Endometrium (tissue), 2 donors: ENCODE results near the gene OTULIN.

Experiments
- FAIRE-seq: peaks from 2 replicates; lab custom pipeline; 2012; peaks lifted over from hg19 to GRCh38; lab: Jason Lieb, UNC
- donor health status: control.
- donor health status: control.

The OTULIN gene

DNA sequence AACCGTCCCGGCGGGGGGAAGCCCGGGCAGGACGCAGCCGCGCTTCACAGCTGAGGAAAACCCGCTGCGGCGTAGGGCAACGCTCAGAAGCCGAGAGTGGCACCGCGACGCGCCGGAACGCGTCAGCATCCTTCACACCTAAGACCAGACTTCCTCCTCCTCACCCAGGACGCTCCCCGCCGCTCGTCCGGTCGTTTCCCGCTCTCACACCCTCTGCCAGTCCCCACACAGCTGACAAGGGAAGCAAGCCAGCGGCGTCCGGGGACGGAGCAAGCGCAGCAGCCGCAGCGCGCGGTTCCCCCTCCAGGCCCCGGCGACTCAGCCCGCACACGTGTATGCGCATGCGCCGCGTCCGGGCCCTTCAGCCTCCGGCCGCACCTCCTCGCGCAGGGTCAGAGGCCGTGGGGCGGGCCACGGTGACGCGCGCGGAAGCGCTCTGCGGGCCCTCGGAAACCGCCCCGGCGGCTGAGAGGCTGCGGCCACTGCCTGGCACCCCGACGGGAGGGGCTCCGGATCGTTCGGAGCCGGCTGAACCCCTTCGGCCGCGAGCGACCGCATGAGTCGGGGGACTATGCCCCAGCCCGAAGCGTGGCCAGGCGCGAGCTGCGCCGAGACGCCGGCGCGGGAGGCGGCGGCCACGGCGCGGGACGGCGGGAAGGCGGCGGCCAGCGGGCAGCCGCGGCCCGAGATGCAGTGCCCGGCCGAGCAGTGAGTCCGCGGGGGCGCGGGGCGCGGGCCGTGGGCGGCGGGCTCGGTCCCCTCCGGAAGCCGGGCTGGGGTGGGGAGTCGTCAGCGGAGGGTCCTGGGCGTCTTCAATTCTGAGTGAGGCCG, at the start of gene OTULIN:
OTULIN (plus strand) TSS at position 449 of the 831 bp plus-strand sequence; CDS start at position 557, 108 bp downstream.
- no peak for FAIRE-seq

DNA sequence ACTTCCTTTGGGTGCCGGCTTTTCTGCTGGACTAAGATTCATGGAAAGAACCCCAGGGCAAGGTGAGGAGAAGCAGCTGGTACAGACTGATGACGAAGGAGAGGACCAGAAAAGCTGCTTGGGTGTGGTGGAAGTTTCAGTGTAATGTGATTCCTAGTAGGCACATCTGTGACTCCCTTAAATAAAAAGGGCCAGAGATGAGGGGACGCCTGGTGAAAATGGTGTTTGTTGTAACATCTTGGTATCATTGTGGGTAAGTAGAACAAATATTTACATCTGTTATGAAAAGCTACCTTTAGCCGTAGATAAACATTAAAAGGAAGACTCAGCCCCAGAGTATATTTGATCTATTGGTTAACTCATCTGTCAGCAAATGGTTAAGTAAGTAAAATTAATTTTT, 49.2 kb upstream of the OTULIN start:
- FAIRE-seq, result no peak

DNA sequence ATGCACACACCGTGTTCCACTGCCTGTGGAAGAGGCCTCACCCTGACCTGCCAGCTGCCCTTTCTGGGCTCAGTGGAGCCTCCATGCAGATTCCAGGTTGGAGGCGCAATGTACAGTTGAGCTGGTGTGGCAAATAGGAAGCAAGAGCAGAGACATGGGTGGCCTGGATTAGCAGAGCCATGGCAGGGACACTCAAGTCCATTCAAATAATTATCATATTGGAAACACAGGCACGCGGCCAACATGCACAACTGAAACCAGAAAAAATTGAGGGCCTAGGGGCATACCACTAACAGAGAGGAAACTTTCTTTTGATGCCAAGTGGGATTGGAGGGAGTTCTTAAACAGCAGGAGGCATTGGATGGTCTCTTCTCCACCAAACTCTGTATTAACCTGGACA, 47.1 kb upstream of the OTULIN start:
- FAIRE-seq, result no peak

DNA sequence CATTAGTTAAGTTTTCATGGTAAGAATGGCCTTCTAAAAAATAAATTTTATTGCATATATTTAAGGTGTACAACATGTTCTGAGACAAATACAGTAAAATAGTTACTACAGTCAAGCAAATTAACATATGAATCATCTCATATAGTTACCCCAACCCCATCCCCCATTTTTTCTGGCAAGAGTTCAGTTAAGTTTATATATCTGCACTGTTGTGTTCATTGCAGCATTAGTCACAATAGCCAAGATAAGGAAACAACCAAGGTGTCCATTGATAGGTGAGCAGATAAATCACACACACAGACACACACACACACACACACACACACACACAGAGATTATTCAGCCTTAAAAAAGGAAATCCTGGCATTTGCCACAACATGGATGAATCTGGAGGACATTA, 37.2 kb upstream of the OTULIN start:
- FAIRE-seq, result no peak

DNA sequence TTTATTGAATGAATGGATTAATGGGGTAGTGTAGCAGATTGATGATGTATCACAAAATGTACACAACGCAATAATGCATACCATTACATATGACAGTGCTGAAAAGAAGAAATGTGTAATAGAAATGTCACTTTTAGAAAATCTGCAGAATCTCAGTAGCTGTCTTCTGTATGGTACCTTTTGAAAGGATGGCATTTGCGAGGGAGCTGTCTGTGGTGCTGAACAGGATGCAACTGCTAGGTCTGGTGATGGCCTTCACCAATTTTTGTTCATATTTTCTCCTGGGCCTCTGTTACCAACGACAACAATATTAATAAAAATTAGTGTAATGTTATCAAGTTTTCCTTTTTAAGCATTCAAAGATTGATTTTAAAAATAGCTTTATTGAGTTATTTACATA, 36.2 kb upstream of the OTULIN start:
- peak; percentile 60 for FAIRE-seq

DNA sequence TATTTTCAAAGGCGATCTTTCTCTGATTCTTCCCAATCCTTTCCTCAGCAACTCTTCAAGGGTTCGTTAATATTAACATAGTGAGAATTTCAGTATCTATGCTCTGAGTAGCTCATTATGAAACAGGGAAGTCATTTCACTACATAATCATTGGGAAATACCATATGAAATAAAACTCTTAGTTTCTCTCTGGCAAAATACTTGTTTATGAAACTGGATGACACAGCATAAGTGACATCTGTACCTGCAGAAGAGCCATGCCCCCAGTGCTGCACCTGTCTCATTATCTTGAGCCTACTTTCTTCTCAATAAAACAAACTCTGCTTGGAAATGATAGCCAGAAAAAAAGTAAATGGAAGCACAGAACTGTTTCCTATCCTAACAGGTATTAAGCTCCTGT, 33.8 kb upstream of the OTULIN start:
- FAIRE-seq, result no peak

DNA sequence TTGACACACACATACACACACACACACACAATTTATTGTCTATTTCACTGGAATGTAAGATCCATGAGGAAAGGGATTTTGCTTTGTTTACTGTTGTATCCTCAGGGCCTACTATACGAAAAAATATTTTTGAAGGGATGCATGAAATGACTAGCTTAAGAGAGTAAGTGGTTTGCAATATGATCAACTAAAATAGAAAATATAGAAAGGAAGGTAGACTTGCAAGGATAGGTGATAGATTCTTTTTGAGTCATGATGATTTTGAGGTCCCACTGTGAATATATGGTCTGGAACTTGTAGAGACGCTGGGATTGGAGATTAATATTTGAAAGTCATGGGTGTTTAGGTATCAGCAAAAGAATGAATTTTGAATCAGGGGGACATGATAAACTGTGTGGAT, 28.9 kb upstream of the OTULIN start:
- no peak for FAIRE-seq

DNA sequence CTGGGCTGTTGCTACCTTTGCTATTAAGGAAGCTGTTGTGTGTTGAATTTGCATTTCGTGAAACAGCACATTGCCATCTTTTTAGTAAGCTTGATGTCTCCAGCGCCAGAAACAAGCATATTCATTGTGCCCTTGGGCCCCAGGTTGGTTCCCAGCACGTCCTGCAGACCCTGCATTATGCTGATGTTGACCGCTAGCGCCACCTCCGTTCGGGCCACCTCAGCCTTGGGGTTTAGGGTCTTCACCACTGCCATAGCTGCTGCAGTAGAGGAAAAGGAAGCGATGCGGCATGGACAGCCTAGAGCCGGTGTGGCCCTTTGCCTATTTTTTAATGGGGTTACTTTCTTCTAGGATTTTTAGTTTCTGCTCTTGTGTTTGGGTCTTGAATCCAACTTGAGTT, 23.8 kb upstream of the OTULIN start:
- no peak for FAIRE-seq

DNA sequence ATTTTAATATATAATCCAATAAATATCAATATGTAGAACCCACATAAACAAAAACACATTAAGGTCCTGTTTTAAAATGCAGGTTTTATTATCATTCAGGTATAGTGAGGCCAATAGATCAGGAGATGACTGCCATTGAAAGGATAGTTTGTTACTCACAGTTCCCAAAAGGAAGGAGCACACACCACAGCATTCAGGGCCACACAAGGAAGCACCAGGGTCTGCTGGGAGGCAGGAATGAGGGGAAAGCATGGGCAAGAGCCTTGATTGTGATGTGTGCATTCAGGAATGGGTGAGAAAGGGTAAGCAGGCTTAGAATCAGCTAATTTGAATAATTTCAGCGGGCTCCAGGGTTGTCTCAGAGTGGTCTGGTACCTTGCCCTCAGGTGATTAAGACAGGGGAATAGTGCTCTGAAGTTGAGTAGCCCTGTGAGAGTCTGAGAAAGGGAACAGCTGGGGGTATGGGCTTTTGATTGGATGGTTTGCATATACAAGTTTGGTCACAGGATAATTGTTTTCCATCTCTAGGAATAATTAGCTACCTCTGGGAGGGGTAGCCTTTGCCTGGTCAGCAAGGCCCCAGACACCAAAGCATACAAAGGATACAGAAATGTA, 19.8 kb upstream of the OTULIN start:
- no peak for FAIRE-seq

DNA sequence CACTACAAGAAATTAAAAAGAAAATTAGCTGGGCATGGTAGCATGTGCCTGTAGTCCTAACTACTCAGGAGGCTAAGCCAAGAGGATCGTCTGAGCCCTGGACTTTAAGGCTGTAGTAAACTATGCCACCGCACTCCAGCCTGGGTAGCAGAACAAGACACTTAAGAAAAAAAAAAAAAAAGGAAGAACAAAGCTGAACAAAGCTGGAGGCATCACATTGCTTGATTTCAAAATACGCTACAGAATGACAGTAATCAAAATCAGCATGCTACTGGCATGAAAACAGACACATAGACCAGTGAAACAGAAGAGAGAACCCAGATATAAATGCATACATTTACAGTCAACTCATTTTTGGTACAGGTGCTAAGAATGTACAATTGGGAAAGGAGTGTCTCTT, 14.5 kb upstream of the OTULIN start:
- no peak for FAIRE-seq

DNA sequence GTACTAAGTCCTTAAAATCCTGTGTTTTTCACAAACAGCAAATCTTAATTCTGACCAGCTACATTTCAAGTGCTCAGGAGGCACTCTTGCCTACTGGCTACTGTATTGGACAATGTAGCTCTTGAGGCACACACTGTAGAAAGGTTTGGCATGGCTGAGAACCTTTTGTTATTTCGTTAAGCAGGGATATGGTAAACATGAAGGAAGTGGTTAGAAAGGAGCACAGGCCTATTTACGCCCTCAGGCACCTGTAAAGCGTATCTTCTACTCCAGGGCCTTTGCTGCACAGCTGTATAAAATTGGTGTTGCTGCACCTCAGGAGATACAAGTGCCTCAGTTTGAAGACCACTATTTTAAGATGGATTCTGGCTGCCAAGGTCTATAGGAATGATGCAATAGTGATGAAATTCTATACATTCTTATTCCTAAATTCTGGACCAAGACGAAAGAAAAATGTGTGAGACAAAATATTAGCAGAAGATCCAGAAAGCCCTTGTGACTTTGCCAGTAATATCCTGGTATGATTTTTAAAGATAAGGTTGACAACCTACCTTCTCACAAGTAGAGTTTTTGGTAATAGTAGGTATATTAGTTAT, 9.3 kb upstream of the OTULIN start:
- no peak for FAIRE-seq

DNA sequence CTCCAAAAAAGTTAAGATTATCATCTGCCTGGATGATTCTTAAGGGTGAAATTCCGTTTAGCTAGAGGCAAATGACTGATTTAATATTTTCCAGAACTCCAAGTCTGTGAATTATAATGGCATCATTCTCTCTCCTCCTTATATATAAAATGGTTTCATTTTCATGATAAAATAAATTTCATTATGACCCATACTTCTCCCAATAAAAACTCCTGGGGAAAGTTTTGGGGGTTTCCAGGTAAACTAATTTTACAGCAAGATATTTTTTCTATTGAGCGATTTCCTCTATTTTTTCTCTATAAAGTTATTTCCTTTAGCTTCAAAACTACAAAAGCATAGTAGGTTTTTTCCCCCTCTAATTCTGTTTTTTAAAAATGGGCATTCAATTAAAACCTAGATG, 7.6 kb upstream of the OTULIN start:
- FAIRE-seq, result no peak

DNA sequence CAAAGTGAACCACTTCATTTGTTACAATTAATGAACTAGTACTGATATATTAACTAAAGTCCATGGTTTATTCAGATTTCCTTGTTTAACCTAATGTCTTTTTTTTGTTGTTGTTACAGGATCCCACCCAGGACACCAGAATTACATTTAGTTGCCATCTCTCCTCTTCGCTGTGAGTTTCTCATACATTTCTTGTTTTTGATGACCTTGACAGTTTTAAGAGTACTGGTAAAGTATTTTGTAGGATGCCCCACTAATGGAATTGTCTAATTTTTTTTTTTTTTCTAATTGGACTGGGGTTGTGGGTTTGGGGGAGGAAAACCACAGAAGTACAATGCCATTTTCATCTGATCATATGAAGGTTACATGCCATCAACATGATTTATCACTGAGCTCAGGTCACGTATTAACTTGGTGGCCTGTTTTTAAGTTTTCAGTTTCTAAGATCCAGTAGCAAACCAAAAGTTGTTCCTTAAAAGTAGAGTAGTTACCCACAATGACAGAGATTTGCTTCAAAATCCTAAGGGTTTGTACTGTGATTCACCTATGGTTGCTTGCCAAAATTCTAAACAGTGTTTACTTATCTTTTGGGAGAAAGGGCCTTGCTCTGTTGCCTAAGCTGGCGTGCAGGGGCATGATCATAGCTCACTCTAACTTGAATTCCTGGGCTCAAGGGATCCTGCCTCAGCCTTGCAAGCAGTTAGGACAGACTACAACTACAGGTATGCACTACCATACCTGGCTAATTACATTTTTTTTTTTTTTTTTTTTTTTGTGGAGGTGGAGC, 4.5 kb upstream of the OTULIN start:
- no peak for FAIRE-seq

DNA sequence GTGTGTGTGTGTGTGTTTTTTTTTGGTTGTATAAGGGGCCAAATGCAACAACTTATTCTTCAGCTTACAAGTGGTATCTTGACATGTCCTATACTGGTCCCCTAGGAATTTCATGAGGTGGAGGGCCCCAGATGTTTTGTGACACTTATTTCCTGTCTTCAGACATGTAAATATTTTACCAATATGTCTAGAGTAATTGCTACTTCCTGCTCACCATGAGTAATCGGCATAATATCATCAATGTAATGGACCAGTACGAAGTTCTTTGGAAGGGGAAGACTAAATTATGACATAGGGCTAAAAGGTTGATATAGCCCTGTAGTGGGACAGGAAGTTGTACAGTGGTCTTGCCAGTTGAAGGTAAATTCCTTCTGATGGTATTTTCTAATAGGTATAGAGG, 3.7 kb upstream of the OTULIN start:
- no peak for FAIRE-seq

DNA sequence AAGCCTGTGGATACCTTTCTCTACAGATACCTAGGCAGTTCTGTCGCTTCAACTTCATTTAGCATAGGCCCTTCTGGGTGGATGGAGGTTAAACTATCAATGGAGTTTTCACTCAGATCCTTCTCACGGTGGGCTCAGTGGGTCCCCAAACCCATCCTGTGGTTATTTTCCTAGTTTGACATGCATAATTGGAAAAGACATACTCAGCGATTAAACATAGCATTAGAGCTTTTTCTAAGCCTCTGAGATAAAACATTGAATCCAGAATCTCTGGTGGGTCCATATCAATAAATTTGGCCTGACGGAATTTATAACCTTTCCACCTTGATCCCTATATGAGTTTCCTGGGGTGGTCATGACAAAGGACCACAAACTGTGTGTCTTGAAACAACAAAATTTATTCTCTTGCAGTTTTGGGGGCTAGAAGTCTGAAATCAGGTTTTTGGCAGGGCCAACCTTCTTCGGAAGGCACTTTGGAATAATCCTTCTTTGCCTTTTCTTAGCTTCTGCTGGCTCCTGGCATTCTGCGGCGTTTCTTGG, 1.7 kb upstream of the OTULIN start:
- no peak for FAIRE-seq

DNA sequence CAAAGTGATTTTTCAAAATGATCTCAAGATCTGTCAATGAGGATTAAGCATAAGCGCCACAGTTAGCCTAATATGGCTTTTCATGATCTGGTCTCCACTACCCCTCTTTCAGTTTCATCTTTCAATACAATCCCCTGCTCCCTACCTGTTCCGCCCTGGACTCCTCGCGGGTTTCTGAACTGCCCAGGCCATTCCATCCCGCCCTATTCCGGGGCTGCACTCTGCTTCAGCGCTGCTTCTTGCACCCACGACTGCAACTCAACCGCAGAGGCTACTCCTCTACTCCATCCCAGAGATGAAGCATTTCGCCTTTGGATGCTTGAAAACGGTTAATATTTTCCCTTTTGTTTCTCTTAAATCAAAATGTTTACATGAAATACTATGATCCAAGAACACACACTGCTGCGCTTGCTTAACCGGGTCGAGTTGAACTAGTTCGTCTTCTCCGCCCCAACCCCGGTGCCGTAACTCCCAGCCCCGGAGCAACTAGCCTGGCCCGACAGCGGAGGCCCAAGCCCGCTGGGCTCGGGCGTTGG, 716 bp upstream of the OTULIN start:
- FAIRE-seq, result no peak

DNA sequence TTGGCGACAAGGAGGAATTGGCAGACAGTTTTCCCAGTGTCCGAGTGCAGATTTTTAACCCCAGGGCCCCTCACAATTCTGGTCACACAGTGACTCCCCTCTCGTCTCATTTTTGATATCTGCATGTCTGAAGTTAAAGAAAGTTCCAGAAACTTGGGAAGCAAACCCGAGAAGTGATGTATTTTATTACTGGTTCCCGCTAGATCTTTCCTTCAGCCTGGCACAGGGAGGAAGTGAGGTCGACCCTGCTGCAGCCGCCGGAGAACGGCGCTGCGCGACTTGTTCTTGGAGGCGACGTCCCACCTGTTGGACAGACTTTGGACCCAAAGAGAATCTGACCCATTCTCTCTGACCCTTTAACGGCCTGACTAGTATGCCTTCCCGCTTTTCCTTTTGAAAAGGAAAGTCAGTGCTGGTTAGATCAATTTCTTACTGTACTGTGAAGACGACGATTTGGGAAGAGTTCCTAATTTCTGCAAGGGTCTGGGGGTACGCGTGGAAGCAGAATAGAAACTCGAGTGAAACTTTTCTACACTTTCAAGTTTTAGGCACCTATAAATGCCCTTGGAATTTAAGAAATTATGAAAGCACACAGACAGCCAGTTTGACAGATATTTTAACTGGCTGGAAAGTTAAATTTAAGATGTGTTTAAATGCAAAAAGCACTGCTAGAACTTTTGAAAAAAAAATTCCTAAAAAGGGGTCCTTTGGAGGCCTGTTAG, 744 bp downstream of the OTULIN start:
- FAIRE-seq, result no peak

DNA sequence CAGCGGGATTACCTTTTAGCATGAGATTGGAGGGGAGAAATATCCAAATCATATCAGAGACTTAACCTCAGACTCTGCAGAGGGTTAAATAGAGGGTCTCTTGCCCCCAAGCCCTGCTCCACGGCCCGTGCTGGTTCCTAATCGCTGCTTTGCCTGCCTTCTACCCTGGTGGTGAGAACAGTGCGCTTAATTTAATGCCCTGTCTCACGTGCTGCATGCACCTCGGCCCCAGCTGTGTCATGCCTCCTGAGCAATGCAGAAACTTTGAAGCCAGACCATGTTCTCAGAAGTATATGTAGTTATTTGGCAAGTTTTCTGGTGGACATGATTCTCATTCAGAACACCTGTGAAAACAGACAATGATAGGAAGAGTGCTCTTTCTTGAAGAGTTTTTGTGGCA, 1.4 kb downstream of the OTULIN start:
- FAIRE-seq, result no peak

DNA sequence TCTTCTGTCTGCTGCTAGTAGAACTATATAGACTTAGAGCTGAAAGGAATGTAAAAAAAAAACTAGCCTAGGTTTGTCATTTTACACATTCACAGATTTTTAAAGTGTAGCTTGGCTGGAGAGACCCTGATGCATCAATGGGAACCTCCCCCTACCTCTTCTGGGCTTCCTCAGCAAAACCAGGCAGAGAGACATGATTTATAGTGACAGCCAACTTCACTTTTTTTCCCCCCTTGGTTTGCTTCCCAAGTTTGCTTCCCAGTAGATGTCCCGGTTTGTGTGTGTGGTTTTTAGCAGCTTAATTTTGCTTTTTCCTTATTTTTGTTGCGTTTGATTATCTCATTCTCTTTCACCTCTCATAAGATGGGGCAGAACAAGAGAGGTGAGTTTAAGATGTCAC, 1.8 kb downstream of the OTULIN start:
- no peak for FAIRE-seq

DNA sequence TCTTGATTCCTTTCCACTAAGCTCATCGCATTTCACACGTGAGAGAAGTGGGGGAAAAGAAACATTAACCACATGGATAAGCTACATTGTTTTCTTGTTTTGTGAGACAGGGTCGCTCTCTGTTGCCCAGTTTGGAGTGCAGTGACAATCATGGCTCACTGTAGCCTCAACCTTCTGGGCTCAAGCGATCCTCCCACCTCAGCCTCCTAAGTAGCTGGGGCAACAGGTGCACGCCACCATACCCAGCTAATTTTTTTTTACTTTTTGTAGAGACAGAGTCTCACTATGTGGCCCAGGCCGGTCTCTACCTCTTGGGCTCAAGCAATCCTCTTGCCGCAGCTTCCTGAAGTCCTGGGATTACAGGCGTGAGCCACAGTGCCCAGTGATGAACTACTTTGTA, 2.8 kb downstream of the OTULIN start:
- no peak for FAIRE-seq

DNA sequence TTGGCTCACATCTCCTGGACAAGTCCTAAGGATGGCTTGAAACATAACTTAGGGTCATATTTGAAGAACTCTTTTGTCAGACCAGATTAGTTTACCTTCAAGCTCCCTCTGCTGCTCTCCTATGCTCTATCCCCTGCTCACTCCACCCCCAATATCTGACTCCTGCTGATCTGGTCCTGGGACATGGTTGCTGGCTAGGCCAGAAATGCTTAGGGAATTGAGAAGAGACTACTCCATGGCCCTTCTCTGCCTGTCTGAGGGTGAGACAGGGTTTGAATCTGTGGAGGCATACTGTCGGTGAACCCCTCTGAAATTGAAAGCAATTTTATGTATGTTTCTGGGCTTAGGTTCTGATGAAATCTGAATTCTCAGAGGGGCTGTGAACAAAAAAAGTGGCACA, 3.3 kb downstream of the OTULIN start:
- no peak for FAIRE-seq

DNA sequence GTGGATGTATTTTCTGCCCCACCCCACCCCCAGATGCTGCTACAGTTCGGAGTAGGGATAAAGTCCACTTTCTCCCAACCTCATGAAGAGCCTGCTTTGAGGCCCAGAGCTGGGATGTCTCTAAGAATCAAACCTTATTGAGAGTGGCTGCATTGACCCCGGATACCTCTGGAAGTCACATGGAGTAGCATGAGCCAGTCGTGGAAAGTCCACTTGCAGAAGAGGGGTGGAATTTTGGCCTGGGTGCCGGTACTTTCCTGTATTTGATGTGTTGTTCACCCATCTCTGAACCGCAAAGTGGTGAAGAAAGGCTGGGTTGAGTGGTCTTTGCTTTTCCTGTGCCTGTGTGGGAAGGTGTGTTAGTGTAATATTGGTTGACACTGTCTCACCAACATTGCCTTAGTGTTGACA, 3.7 kb downstream of the OTULIN start:
- FAIRE-seq, result no peak
